Pancreas (tissue), 10 donors: ENCODE data around the gene DGKQ. TPM values are rescaled to one million over a fixed set of nuclear protein-coding genes. Genes with fewer than 3 reads are reported as not detected.

Experiments
- ATAC-seq, 4 donors: fragments of 200-7000 bp; cut with Tn5 transposase; one replicate each; pipeline versions ENCODE4 v1.8.0 to v1.9.1; 2020; ENCODE audit warnings: mild to moderate bottlenecking in 4 of 4, moderate library complexity in 4 of 4
- DNase-seq, 6 donors: peaks; one replicate each; pipeline ENCODE4 v3.0.0-alpha.2; 2020
- FAIRE-seq: peaks from 2 replicates; lab custom pipeline; 2012; peaks lifted over from hg19 to GRCh38; lab: Jason Lieb, UNC
- H3K27ac ChIP-seq, 4 donors: fragments of 200-600 bp; sonication (generic); 1 replicate in 3 of 4; 2 replicates in 1 of 4; pipeline versions ENCODE4 v1.5.0 to v1.8.0; 2020
- H3K27me3 ChIP-seq, 4 donors: fragments of 200-600 bp; one replicate each; pipeline ENCODE4 v1.8.0; 2021
- H3K36me3 ChIP-seq, 3 donors: fragments of 200-600 bp; sonication (generic) in 1 of 3; one replicate each; pipeline versions ENCODE4 v1.5.0 to v1.8.0; 2020 to 2021
- H3K4me1 ChIP-seq, 3 donors: fragments of 200-600 bp; one replicate each; pipeline ENCODE4 v1.8.0; 2021
- H3K4me3 ChIP-seq, 4 donors: fragments of 200-600 bp; sonication (generic) in 2 of 4; one replicate each; pipeline versions ENCODE4 v1.5.0 to v1.8.0; 2020 to 2021
- H3K9me3 ChIP-seq, 4 donors: fragments of 200-600 bp; one replicate each; pipeline ENCODE4 v1.8.0; 2021
- CTCF ChIP-seq, 4 donors: fragments of 200-600 bp; sonication (generic) in 3 of 4; IDR thresholded peaks; one replicate each; pipeline versions ENCODE4 v1.5.0 to v1.8.0; 2021; ENCODE audit warnings: antibody characterized with exemption in 4 of 4
- WGBS, 2 donors: extraction: QIAGEN DNeasy Blood & Tissue Kit; methylation state at CpG; one replicate each; pipeline ENCODE4 v1.1.7; 2013; 5-methylcytosine and 5-hydroxymethylcytosine counted together
- intact Hi-C, 3 donors: fragments of 100-400 bp; cut with DNase I; formaldehyde crosslinking; loops; one replicate each; pipeline versions ENCODE4 v1.11.1 to v1.14.2; 2022
- polyA plus RNA-seq, 2 donors: library from polyadenylated mRNA; stranded (reverse); fragments of 200-250 nt; gene quantifications; one replicate each; pipeline ENCODE4 v1.2.3, GENCODE V29; 2013
- total RNA-seq, 6 donors: library from RNA; stranded (reverse); fragmentation: NEBNext Ultra II Directional in 4 of 6; extraction: Animal tissue kit (Norgen Biotek cat#: 25700) in 4 of 6; gene quantifications; one replicate each; pipeline versions ENCODE4 v1.2.1 to v1.2.4, GENCODE V29; 2021 to 2023
- donor health status: healthy with polysubstance abuse.
- donor health status: DM: no; HTN: no; CAD: no; lungs with moderate emphysema.
- donor health status: DM: no; HTN: no; CAD: no.
- donor health status: control.
- donor health status: control.
- donor health status: Bipolar disorder and iron deficiency.
- donor health status: DM: yes; HTN: yes; CAD: no.
- donor health status: DM: no; HTN: no; CAD: no.
- donor health status: DM: no; HTN: no; CAD: no.
- donor health status: DM: yes; HTN: yes; CAD: no.

DGKQ gene
- total and polyA plus RNA-seq, 8 donors, result 5.7 to 11.7 (median 9.0) TPM

- no peak for TF ChIP-seq CTCF (IDR thresholded peaks at IDR 0.05)
- Histone ChIP-seq H3K4me3 (no peak overlapping the region), H3K4me1 (peaks cover 24 to 27% (median 26%) of the 10 kb centered on the region in 3 donors), H3K9me3 (no peaks in the 10 kb centered on the region), H3K27ac (no peak overlapping the region), H3K36me3 (no peaks in the 10 kb centered on the region), H3K27me3 (no peaks in the 10 kb centered on the region)
- FAIRE-seq (no peak), ATAC-seq (no peak), DNase-seq (peak in 3 of 6 donors; percentile 44 to 77 (median 60))
- intact Hi-C loops, result no loop called here
- 93 to 97% methylated on average over 26 of the region's 26 CpGs for WGBS, 2 donors
These were observed 17.5 kb upstream of the DGKQ start for GRCh38 chr4:990746-991367.

- ATAC-seq, result no peak
These were observed 16.5 kb upstream of the DGKQ start for GRCh38 chr4:989722-990471.

GRCh38 chr4:988726-989721, 15.7 kb upstream of the DGKQ start:
- no peaks in the 10 kb centered on the region for H3K9me3 ChIP-seq
- FAIRE-seq (no peak), DNase-seq (peak in 3 of 6 donors; percentile 17 to 78 (median 38)), ATAC-seq (no peak)
- no peaks in the 10 kb centered on the region for H3K36me3 ChIP-seq
- no peak for TF ChIP-seq CTCF (IDR thresholded peaks at IDR 0.05)
- no peaks in the 10 kb centered on the region for H3K27me3 ChIP-seq
- WGBS, 2 donors, result 94 to 95% methylated on average over 64 to 69 of the region's 69 CpGs
- intact Hi-C loops, result no loop called here
- H3K27ac ChIP-seq, result no peak overlapping the region
- peaks cover 25 to 38% (median 33%) of the 10 kb centered on the region in 3 donors for H3K4me1 ChIP-seq
- no peak overlapping the region for H3K4me3 ChIP-seq

More at GRCh38 chr4:989722-990471, 16.5 kb upstream of the DGKQ start:
- Histone ChIP-seq H3K36me3 (no peaks in the 10 kb centered on the region), H3K4me1 (peaks cover 25 to 33% (median 27%) of the 10 kb centered on the region in 3 donors), H3K4me3 (no peak overlapping the region), H3K9me3 (no peaks in the 10 kb centered on the region), H3K27ac (no peak overlapping the region), H3K27me3 (no peaks in the 10 kb centered on the region)
- intact Hi-C loops, result no loop called here
- FAIRE-seq, result no peak
- peak in 3 of 6 donors; percentile 37 to 77 (median 51) for DNase-seq
- WGBS, 2 donors, result 95 to 96% methylated on average over 58 of the region's 58 CpGs
- no peak for TF ChIP-seq CTCF (IDR thresholded peaks at IDR 0.05)

- peak overlapping the region; percentile 36 to 72 (median 48) for H3K27ac ChIP-seq
- H3K4me3 ChIP-seq, result peak overlapping the region; percentile 48 to 82 (median 72)
- H3K4me1 ChIP-seq, result peaks cover 15 to 27% (median 23%) of the 10 kb centered on the region in 3 donors
- TF ChIP-seq CTCF (IDR thresholded peaks at IDR 0.05), result no peak
- 58 to 62% methylated on average over 36 to 37 of the region's 37 CpGs for WGBS, 2 donors
- intact Hi-C loops, result no loop called here
- no peaks in the 10 kb centered on the region for H3K9me3 ChIP-seq
- ATAC-seq, result no peak
- FAIRE-seq, result no peak
- no peaks in the 10 kb centered on the region for H3K27me3 ChIP-seq
- H3K36me3 ChIP-seq, result no peaks in the 10 kb centered on the region
- DNase-seq, result peak in 3 of 6 donors; percentile 19 to 80 (median 45)
These were observed 14.5 kb upstream of the DGKQ start for GRCh38 chr4:987624-988513.
